ENCODE results near the gene BIN1.

Gene BIN1

DNA sequence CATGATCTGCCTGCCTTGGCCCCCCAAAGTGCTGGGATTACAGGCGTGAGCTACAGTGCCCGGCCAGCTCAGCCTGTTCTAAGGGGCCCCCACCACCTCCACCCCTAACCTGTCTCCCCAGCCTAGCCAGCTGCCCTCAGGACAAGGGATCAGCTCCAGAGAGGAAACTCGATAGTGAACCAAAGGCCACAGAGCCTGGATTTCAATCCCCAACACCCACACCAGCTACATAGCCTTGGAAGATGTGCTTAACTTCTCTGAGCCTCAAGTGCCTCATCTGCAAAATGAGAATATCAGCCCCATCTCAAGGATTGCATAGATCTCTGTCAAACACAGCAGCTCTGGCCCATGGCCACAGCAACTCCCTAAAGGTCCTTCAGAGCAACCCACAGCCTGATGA, 32.0 kb downstream of the BIN1 start:
- no peak for DNase-seq

DNA sequence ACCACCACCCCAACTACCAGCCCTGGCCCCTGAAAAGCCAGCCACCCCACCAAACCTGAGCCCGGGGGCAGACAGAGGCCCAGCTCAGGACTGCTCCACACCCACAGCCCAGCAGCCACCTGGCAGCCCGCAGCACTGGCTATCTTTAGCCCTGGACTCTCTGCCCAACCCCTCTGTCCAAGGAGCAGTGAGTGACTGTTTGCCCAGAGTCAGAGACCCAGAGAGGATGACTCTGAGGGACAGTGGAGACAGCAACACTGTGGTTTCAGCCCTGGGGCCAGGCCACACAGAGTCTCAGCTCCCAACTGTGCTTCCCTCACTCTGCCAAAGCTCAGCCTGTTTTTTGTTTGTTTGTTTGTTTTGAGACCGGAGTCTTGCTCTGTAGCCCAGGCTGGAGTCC, 32.6 kb downstream of the BIN1 start:
- DNase-seq, result no peak

DNA sequence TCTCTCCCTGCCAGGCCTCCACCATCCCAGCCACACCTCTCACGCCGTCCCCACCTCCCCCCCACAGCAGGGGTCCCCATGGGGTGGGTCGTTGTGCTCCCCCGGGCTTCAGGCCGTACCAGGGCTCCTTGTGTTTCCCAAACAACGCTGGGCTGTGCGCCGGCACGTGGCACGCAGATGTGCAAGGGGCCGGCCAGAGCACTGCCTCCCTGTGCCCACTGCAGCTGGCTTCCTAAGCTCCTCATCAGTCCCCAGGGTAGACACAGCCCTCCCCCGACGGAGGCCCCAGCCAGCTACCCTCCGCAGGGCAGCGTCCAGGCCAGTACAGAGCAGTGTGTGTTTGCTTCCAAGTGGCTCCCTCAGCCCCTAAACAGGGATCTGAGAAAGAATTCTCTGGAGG, 34.0 kb downstream of the BIN1 start:
- DNase-seq, result peak; percentile 38

DNA sequence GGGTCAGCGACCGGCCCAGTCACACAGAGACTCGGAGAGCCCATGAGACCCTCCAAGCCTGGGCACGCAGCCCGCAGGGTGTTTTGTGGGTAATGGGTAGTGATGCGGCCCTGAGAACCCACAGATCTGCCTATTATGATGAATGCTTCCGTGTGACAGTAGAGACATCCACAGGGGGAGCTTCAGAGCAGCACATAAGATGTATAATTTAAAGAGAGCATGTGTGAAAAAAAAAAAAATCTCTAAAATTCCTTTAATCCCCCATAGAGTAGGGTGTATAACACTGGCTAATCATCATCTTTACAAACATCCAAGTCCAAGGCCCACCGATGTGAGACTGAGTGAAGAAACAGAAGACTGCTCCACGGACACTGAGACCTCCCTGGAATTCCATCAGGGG, 34.6 kb downstream of the BIN1 start:
- DNase-seq, result no peak

DNA sequence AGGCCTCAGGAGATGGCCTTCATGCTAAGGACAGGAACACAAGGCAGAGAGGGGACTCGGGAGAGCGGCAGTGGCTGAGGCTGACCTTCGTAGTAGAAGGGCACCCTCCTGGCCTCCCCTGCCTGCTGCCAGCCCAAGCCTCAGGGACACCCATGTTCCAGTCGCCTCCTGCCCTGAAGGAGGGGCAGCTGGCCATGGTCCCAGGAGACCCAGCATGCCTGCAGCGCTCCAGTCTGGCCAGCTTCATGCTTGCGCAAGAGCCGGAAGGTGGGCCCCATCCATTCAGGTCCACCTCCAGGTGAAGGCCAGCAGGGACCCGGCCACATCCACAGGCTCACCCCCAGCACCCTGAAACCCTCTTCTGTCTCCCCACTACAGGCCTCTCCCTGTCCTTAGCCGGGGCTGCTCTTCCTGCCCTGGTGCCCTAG, 35.0 kb downstream of the BIN1 start:
- DNase-seq, result no peak

DNA sequence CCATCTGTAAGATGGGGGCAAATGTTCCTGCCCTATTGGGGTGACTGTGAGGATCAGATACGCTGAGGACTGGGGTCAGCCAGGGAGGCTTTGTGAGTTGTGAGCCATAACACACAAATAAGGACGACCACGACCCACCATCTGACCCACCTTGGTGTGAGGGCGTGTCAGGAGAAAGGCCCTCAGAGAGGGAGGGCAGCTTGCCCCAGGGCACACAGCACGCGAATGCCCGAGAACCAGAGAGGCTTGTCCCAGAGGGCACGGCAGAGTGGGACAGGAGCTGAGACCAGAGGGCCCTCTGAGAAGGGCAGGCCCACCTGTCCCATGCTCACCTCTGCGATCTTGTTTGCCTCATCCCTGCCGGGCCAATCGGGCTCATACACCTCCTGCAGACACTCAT, 36.7 kb downstream of the BIN1 start:
- no peak for DNase-seq

DNA sequence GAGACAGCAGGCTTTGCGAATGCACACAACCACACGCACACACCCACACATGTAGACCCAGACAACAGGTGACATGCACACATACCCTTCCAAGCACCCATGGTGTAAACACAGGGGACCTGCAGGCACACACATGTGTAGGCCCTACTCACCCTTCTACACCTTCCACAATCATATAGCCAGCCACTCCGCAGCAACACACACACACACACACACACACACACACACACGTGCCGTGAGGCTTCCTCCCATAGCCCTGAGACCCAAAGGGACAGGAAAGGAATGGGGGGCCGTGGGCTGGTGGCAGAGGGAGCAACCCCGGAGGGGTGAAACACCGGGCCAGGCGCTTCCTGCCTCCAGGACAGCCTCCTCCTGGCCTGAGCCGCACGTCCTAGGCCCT, 37.4 kb downstream of the BIN1 start:
- DNase-seq, result no peak

DNA sequence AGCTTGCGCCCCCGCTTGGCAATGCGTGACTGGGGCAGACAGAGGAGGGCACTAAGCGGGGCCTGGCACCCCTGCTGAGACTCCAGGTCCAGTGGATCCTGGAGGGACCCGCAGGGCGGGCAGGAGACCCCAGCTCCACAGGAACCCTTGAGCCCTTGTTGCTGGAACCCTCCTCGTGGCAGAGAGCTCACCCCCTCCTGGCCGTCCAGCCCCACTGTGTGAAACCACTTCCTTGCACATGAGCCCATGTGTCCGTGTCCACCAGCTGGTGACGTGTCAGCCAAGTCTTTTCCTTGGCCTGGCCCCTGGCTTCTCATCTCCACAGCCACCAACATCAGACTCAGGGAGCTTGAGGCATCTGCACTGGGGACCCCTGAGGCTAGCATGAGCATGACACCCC, 38.0 kb downstream of the BIN1 start:
- DNase-seq, result no peak

DNA sequence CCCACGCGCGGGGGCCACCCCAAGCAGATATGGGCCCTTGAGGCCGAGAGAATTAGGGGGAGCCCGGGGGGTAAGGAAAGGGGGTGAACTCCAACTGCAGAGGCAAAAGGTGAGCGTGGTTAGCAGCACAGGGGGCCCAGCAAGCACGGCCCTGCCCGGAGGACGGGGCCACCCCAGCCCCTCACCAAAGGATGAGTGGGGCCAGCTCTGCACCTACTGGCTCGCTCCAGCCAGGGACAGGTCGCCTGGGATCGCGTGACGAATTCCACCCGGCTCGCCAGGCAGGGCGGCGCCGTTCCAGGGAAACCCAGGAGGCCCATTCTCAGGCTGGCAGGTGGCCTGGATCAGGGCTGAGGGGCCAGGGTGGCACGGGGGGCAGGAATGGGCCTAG, 38.6 kb downstream of the BIN1 start:
- DNase-seq, result no peak

DNA sequence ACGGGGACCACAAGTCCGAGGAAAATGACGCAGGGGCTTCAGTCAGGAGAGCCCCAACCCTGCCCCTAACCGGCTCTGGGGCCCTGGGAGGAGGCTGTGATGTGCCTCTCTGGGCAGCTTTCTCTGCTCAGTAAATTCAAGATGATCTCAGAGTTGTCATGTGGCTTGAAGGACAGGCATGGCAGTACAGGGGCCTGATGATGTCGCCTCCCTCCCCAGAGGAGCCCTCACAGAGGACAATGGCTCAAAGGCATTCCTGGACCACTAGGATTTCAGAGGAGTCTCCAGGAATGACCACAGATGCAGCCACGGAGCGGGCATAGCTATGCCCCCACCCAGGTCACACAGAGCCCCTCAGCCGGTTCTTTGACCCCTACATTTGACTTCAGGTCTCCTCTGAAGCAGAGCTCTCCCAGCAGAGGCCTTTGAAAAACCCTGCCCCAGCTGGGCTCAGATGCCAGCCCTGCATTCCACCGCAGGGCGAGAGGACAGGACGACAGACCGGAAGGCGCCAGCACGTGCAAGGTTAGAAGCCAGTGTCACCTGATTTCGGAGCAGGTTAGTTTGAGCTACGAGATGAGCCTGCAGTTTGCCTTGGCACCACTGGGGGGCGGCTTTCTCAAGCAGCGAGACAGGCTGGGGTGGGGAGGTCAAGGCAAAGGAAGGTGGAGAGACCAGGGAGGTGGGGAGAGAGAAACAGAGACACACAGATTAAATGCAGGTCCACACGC, 39.2 kb downstream of the BIN1 start:
- peak; percentile 41 for DNase-seq

DNA sequence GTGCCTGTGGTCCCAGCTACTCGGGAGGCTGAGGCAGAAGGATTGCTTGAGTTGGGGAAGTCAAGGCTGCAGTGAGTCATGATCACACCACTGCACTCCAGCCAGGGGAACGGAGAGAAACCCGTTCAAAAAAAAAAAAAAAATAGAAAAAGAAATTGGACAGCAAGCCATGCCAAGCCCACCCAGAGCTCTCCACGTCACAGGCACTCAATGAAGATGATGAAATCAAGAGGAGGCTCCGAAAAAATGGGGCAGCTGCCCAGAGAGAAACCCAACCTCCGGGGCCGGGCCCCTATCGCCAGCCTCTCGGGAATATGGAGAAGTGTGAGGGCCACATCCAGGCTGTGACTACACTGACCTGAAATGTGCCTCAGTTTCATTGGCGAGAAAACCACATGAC, 40.0 kb downstream of the BIN1 start:
- DNase-seq, result peak; percentile 51

DNA sequence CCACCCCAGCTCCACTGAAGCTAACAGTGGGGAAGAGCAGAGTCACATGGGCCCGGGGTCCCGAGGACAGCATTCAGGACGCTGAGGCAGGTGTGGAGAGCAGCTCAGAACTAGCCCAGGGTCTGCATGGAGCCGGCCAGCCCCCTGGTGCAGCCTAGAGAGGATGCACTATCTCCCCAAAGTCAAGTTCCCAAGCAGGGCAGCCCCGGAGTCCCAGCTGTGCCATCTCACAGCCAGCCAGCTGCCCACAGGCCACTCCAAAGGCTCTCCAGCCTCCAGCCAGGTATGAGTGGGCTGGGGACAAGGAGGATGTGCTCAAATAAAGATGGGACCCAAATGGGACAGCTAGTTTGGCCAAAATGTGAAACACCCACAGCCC, 41.0 kb downstream of the BIN1 start:
- no peak for DNase-seq

DNA sequence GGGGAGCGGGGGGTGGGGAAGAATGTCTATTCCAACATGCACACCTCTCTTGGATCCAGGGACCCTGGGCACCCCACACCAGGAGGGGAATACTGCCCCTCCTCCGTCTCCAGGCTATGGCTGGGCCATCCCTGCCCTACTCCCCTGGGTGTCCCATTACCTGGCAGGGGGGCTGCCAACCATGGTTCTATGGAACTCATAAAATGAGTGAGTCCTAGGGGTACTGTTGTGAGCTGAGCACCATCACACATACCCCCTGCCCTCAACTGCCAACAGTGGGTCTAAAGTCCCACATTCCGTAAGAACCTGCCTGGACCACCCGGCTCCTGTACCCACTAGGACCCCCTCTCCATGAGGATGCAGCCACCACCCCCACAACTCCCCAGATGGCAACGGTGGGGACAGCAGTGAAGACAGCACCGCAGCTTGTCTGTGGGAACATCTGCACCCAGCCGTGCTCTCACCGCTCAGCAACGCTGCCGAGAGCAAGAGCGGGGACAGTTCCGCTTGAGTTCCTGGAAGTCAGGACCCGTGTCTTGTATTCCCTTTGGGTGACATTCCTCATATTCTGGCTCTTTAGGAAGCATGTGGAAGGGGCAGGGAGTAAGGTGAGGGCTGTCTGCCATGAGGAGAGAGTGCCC, 41.5 kb downstream of the BIN1 start:
- no peak for DNase-seq

DNA sequence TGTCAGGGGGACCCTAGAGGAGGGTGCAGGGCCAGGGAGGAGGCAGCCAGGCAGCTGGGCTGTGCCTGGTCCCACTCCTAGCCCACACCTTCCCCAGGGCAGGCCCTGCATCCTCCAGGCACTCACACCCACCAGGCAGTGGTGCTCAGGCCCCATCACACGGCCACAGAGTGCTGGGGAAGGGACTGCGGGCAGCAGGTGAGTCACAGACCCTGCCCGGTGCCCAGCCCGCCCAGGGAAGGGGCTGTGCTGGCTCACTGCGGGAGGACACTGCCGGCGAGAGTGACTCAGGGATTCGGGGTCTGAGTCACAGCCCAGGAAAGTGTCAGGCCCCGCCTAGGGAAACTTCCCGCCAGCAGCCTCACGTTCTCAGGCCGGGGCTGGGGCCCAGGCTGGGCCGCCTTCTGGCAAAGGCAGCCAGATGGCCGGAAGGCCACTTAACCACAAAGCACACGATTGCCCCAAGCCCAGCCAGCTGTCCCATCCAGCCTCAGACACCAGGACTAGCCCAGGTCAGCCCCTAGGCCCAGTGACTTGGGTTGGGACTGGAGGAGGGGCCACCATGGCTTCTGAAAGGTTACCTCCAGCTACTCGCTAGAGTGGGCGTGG, 42.2 kb downstream of the BIN1 start:
- peak; percentile 96 for DNase-seq

DNA sequence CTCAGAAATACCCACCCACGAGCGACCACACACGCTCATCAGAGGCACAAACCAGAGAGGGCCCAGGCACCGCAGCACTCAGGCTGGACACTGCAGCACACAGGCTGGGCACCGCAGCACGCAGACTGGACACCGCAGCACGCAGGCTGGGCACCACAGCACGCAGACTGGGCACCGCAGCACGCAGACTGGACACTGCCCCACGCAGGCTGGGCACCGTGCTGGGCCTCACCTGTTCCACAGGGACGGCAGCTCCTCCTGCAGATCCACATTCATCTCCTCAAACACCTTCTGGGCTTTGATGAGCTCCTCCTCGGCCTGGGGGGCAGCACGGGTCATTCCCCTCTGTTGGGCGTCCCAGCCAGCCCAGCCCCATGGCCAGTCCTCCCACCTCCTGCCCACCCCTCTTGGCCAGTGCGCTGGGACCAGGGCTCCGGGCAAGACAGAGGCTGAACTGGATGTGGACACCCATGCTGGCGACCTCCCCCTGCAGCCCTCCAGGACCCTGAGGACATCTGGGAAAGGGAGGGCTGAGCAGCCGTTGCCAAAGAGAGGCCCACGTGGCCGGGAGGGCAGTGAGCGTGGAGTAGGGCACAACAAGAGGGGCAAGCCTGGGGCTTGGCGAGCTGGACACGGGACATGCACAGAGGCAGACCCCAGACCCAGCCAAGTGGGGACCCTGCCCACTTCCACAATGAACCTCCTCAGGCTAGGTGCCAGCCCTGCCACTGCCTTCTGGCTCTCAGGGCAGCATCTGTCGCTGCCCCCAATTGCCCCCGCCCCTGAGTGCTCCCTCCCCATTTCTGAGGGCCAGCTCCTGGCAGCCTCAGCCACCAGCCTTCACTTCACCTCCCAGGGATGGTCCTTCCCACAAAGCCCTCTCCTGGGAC, 43.0 kb downstream of the BIN1 start:
- no peak for DNase-seq

DNA sequence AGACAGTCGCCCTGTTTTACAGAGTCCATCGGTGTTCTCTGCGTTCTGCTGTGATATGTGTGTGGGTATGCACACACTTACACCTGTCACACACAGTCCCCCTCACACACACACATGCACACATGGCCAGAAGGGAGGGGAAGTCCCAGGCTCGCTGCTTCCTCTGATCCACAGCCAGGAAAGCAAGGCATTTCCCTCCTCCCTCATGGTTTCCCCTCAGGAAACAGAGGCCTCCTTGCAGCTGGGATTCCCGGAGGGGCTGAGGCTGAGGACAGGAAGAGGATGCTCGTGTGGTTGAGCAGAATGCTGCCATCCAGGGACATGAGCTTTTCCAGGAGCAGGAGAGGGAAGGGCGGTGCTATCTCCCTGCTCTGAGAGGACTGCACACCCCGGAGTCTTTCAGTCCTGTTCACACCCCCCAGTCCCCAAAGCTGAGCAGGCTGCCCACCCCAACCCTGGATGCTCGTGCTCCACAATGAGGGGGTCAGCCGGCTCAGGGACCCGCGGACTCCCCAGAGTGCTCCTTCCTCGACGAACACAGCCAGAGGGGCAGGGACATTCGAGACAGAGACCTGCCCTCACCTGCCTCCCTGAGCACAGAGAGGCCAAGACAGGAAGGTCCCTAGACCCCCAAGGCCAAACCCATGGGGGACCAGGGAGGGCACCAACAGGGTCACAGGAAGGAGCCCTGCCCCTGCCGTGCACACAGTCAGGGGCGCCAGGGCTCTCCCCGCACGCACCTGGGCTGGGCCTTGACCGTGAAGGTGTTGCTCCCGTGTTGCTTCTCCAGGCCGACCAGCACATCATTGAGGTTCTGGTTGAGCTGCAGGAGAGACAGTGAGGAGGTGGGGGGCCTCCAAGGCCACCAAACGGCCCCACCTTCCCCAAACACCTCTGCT, 45.3 kb downstream of the BIN1 start:
- peak; percentile 53 for DNase-seq

DNA sequence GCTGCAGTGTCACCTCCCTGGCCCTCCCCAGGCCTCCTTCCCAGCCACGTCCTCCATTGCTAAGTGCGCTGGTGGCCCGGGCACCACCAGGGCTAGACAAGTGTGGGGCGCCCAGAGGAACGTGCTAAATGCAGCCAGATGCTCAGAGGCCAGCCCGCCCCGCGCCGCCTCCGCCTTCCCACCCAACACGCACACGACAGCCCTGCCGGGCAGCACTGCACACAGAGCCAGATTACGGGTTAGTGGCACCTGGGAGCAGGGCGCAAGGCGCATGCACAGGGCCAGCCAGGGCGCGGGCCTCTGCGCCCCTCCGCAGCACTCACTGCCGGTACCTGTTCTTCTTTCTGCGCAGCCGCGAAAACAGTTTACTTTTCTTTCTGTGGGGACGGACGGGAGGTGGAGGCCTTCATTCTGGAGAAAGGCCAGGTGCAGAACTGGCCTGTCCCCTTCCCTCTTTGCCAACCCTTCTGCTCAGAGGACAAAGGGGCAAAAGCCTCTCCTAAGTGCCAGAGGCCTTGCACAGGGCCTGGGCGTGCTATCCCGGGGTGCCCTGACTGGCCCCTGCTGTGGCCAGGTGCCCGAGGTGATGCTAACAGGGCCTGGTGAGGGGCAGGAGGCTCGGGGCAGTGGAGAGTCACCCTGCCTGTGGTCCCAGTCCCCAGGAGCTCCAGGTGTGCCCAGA, 46.5 kb downstream of the BIN1 start:
- DNase-seq, result no peak

DNA sequence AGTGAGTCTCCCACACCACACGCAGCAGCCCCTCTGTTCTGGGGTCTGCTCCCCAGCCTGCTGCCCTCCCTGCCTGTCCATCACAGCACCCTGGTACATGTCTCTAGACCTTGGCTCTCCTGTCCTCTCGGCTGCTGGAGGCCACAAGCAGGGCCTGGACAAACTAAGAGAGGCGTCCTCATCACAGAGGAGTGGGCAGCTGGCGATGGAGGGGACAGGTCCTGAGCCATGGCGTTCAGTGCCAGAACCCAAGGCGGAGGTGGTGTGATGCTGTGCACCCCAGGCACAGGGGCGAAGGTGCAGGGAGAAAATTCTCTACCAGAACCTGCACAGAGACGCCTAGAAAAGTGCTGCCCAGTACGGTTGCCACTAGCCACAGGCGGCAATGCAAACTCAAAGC, 47.4 kb downstream of the BIN1 start:
- no peak for DNase-seq

DNA sequence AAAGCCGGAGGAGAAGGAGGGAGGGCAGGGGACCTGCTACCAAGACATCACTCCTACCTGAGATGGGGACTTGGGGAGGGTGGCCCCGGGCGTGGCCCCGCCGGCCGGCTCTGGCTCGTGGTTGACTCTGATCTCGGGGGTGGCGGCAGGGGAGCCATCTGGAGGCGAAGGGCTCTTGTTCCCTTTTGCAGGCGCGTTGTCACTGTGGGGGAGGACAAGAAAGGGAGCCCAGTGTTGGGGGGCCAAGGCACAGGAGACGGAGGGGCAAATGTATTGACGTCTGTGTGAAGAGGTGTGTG, 48.1 kb downstream of the BIN1 start:
- DNase-seq, result no peak

DNA sequence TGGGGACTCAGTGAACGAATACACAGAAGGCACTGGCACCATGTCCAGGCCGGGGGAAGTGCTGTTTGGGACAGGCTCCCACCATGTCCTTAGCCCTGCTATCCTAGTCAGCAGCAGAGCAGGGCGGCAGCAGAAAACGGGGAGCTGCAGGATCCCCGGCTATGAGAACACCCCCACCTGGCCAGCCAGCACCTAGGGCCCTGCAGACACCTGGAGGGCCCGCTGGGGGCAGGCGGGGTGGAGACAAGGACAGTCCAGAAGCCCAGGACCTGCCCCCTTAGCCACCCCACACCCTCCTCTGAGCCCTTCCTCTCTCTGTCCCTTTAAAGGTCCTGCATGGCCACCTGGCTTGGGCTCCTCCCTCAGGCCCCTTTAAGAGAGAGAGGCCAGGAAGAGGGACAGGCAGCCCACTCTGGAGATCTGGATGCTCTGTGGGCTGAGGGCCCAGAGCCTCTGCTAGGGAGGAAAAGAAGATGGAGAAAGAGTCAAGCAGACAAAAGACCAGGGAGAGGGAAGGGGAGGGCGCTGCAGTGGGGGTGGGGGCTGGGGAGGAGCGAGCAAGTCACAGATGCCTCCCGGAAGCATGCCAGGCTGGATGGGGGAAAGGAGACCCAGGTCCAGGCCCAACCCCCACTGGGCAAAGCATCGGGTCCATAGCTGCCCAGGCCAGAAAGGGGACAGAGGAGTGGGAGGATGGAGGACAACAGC, 48.6 kb downstream of the BIN1 start:
- no peak for DNase-seq
